Choroid plexus epithelial cell (primary cell): Measurements from ENCODE around the gene HSCB.
A peak's percentile ranks its signal among the peaks of the same experiment; 100 is the strongest.

Experiments used
- DNase-seq: peaks from one replicate; pipeline ENCODE4 v3.0.0-alpha.2; 2010; ENCODE audit warnings: low read depth
- H3K4me3 ChIP-seq: 2 replicates; pipeline ENCODE4 v1.5.1; 2011; ENCODE audit warnings: low read depth, mild to moderate bottlenecking, control low read depth, low read length, moderate library complexity
- TF ChIP-seq, protein P1 (sequence below): conservative IDR thresholded peaks from 2 replicates; pipeline ENCODE4 v1.5.1; 2011; ENCODE audit warnings: low read depth, mild to moderate bottlenecking, control low read depth, inconsistent platforms, low read length, moderate library complexity

The HSCB gene

GRCh38 chr22:28766628-28767027 is 24.8 kb downstream of the HSCB start:
- TF ChIP-seq, protein P1, sequence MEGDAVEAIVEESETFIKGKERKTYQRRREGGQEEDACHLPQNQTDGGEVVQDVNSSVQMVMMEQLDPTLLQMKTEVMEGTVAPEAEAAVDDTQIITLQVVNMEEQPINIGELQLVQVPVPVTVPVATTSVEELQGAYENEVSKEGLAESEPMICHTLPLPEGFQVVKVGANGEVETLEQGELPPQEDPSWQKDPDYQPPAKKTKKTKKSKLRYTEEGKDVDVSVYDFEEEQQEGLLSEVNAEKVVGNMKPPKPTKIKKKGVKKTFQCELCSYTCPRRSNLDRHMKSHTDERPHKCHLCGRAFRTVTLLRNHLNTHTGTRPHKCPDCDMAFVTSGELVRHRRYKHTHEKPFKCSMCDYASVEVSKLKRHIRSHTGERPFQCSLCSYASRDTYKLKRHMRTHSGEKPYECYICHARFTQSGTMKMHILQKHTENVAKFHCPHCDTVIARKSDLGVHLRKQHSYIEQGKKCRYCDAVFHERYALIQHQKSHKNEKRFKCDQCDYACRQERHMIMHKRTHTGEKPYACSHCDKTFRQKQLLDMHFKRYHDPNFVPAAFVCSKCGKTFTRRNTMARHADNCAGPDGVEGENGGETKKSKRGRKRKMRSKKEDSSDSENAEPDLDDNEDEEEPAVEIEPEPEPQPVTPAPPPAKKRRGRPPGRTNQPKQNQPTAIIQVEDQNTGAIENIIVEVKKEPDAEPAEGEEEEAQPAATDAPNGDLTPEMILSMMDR = no peak
- no peak for DNase-seq
- no peak overlapping the region for H3K4me3 ChIP-seq

GRCh38 chr22:28768701-28769393 is 27.0 kb downstream of the HSCB start:
- TF ChIP-seq, protein P1 = no peak
- H3K4me3 ChIP-seq = no peak overlapping the region
- DNase-seq = no peak

DNA sequence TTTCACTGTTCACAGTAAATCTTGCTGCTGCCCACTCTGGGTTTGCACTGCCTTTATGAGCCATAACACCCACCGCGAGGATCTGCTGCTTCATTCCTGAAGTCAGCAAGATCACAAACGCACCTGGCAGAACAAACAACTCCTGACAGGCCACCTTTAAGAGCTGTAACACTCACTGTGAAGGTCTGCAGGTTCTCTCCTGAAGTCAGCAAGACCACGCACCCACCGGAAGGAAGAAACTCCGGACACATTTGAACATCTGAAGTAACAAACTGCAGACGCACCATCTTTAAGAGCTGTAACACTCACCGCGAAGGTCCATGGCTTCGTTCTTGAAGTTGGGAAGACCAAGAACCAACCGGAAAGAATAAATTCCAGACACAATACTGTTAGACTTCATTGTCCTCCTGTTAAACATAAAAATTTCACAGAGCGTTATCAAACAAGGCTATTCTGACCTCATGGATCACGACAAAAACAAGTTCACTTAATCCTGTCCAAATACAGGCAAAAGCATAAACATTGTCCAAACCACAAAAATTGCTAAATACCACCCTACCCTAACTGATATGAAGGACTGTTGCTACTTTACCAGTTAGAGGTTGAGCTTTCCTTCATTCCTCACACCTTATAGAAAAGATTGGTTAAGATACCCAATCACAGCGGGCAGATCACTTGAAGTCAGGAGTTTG is 27.7 kb downstream of the HSCB start:
- no peak overlapping the region for H3K4me3 ChIP-seq
- DNase-seq = no peak
- TF ChIP-seq, protein P1 = no peak

DNA sequence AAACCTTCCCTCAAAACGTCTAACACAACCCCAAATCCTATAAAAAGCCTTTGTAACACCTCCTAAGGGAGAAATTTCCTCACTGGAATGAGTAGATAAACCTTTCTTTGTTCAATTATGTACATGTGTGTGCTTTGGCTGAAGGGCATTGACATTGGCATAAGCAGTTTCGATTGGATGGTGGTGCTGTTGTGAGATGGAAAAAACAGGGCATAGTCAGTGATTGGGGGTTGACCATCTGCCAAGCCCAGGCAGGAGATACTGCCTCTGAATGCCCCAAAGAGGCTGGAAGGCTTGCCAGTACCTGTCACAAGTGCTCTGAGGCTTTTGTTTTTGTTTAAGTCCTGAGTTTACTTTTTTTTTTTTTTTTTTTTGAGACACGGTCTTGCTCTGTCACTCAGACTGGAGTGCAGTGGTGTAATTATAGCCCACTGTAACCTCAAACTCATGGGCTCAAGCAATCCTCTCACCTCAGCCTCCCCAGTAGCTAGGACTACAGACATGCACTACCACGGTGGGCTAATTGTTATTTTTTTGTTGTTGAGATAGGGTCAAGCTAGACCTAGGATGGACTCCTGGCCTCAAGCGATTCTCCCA is 29.5 kb downstream of the HSCB start:
- no peak overlapping the region for H3K4me3 ChIP-seq
- DNase-seq = no peak
- TF ChIP-seq, protein P1 = no peak

GRCh38 chr22:28772633-28773460 is 31.0 kb downstream of the HSCB start, which contains the start of gene CCDC117:
Gene CCDC117 (plus strand): TSS chr22:28772695. CDS start chr22:28772850, 155 bp downstream.
- TF ChIP-seq, protein P1 = no peak
- peak; percentile 97 for DNase-seq
- peak within 1 kb of the TSS; percentile 89 for H3K4me3 ChIP-seq

DNA sequence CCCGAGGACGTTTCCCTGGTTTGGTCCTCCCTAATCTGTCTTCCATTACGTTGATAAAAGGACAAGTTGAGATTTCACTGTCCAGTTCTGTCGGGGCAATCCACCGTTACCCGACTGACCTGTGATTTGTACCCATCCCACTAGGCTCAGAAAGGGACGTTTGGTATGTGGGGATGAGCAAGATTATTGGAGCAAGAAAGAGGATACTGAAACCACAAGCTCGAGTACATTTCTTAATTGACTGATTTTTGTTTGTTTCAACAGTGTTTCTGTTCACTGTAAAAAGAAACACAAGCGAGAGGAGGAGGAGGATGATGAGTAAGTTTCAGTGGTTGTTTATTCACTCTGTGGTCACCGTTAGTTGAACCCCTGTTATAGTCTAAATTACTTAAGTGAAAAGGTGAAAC is 31.6 kb downstream of the HSCB start:
- H3K4me3 ChIP-seq = peak overlapping the region; percentile 89
- peak; percentile 45 for DNase-seq
- TF ChIP-seq, protein P1 = no peak
